ENCODE measurements around the gene CELF2.

Gene CELF2

GRCh38 chr10:11045995-11046775 lies 28.5 kb downstream of the CELF2 start:
- Histone ChIP-seq H3K9ac (ENCODE audit: low read depth, low read length) (no peak overlapping the region), H3K9me3 (ENCODE audit: insufficient read depth, low read depth, low read length) (no peaks in the 10 kb centered on the region), H3K36me3 (ENCODE audit: insufficient read depth, low read length) (no peaks in the 10 kb centered on the region), H3K27ac (ENCODE audit: low read depth, low read length) (no peak overlapping the region), H3K4me3 (ENCODE audit: low read length) (no peak overlapping the region), H3K4me1 (ENCODE audit: insufficient read depth, low read length) (peaks cover 14% of the 10 kb centered on the region; the same call in 1 of the 2 replicates), H3K27me3 (ENCODE audit: insufficient read depth, low read length) (no peaks in the 10 kb centered on the region)
- WGBS, result 91% methylated on average over 23 of the region's 23 CpGs

DNA sequence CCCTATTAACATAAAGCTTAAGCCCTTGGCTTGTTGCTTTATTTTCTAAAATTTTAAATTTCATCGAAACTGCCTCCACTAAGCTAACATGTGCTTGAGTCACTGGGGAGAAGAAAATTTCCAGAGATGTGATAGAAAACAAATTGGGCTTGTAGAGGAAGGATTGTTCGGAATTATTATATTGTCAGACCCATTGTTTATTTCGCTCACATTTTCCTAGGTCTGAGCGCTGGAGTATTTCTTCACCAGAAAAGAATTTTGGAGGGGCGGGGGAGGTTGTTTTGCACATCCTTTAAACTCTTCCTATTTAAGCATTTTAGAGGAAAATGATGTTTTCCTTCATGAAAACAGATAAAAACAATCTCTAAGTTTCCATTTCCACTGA lies 29.1 kb downstream of the CELF2 start:
- Histone ChIP-seq H3K9ac (ENCODE audit: low read depth, low read length) (no peak overlapping the region), H3K27me3 (ENCODE audit: insufficient read depth, low read length) (no peaks in the 10 kb centered on the region), H3K4me3 (ENCODE audit: low read length) (no peak overlapping the region), H3K36me3 (ENCODE audit: insufficient read depth, low read length) (no peaks in the 10 kb centered on the region), H3K9me3 (ENCODE audit: insufficient read depth, low read depth, low read length) (no peaks in the 10 kb centered on the region), H3K27ac (ENCODE audit: low read depth, low read length) (no peak overlapping the region), H3K4me1 (ENCODE audit: insufficient read depth, low read length) (peaks cover 14% of the 10 kb centered on the region; the same call in 1 of the 2 replicates)
- WGBS, result 100% methylated on average over 4 of the region's 5 CpGs

DNA sequence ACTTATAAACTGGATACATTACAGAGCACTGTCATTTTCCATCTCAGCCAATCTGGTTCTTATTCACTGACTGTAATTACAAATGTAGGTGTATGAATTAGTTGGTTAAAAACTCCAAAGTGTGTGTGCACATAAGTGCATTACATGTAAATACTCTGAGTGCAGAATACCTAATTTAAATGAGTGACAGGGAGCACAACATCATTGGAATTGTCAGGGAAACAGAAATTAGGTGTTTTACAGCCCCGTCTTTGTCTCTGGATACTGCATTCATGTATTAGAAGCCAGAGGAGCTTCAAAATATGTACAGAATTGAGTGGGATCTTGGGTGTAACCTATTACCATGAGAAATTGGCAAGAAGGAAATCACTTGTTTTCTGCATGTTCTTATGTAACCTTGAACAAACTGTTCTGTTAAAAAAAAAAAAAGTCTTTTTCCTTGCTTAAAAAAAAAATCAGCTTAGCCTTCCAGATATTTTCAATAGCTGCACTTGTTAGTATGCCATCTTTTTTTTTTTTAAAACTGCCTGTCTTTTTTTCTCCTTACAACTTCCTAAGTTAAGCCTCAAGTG lies 31.1 kb downstream of the CELF2 start:
- Histone ChIP-seq H3K27ac (ENCODE audit: low read depth, low read length) (no peak overlapping the region), H3K9me3 (ENCODE audit: insufficient read depth, low read depth, low read length) (no peaks in the 10 kb centered on the region), H3K27me3 (ENCODE audit: insufficient read depth, low read length) (no peaks in the 10 kb centered on the region), H3K36me3 (ENCODE audit: insufficient read depth, low read length) (no peaks in the 10 kb centered on the region), H3K4me3 (ENCODE audit: low read length) (no peak overlapping the region), H3K4me1 (ENCODE audit: insufficient read depth, low read length) (peaks cover 14% of the 10 kb centered on the region; the same call in 1 of the 2 replicates), H3K9ac (ENCODE audit: low read depth, low read length) (no peak overlapping the region)
- 100% methylated on average over 1 of the region's 1 CpG for WGBS

- Histone ChIP-seq H3K9ac (ENCODE audit: low read depth, low read length) (no peak overlapping the region), H3K4me1 (ENCODE audit: insufficient read depth, low read length) (peaks cover 14% of the 10 kb centered on the region; the same call in 1 of the 2 replicates), H3K4me3 (ENCODE audit: low read length) (no peak overlapping the region), H3K27me3 (ENCODE audit: insufficient read depth, low read length) (no peaks in the 10 kb centered on the region), H3K9me3 (ENCODE audit: insufficient read depth, low read depth, low read length) (no peaks in the 10 kb centered on the region), H3K36me3 (ENCODE audit: insufficient read depth, low read length) (no peaks in the 10 kb centered on the region), H3K27ac (ENCODE audit: low read depth, low read length) (no peak overlapping the region)
- 83% methylated on average over 5 of the region's 5 CpGs for WGBS
Observed at GRCh38 chr10:11049806-11050205, 32.1 kb downstream of the CELF2 start.

DNA sequence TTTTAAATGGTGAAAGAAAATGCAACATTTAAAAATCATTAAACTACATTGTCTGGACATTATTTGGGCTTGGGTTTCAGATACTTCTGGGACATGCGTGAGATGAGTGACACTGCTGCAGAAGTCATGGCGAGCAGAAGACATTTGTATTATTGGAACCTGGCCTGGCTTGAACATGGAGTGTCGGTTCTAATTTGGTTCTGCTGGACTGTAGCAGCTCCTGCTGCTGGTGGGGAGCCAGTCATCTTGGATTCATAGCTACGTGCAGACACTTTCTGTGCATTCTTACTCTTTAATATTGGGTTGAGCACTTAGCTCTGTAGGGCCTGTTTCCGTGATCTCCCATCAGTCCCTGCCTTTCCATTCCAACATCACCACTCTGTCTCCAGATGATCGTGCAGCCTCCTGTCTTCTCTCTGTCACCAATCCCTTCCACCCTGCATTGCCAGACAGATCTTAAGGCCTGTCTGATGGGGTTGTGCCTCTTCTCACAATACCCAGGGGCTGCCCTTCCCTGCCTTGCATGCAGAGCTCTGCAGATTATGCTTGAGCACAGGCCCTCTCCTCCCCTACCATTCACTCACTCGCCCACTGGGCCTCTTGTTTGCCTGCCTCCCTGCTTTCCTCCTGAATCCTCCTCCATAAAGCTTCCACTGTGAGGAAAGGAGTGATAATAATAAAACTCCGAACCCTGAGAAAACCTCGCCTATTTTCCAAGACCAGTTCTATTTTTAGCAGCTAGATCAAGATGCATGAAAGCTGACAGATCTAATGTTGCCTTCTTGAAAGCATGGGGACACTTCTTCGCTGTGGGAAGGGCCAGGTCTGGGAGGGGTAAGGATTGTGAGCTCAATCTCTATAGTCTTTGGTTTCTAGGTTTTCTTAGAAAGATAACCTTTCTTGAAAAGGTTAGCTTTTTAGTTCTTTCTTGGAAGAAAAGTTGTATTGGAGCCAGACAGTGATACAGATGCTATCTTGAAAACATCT lies 32.9 kb downstream of the CELF2 start:
- no peaks in the 10 kb centered on the region for H3K27me3 ChIP-seq (ENCODE audit: insufficient read depth, low read length)
- whole genome bisulfite sequencing, result 90% methylated on average over 10 of the region's 10 CpGs
- H3K27ac ChIP-seq (ENCODE audit: low read depth, low read length), result no peak overlapping the region
- no peaks in the 10 kb centered on the region for H3K36me3 ChIP-seq (ENCODE audit: insufficient read depth, low read length)
- no peaks in the 10 kb centered on the region for H3K9me3 ChIP-seq (ENCODE audit: insufficient read depth, low read depth, low read length)
- no peak overlapping the region for H3K9ac ChIP-seq (ENCODE audit: low read depth, low read length)
- no peak overlapping the region for H3K4me3 ChIP-seq (ENCODE audit: low read length)
- peaks cover 14% of the 10 kb centered on the region; the same call in 1 of the 2 replicates for H3K4me1 ChIP-seq (ENCODE audit: insufficient read depth, low read length)

GRCh38 chr10:11057018-11057417 lies 39.3 kb downstream of the CELF2 start:
- Histone ChIP-seq H3K9me3 (ENCODE audit: insufficient read depth, low read depth, low read length) (no peaks in the 10 kb centered on the region), H3K27me3 (ENCODE audit: insufficient read depth, low read length) (no peaks in the 10 kb centered on the region), H3K4me1 (ENCODE audit: insufficient read depth, low read length) (peaks cover 9% of the 10 kb centered on the region; the same call in 1 of the 2 replicates), H3K27ac (ENCODE audit: low read depth, low read length) (no peak overlapping the region), H3K36me3 (ENCODE audit: insufficient read depth, low read length) (no peaks in the 10 kb centered on the region), H3K9ac (ENCODE audit: low read depth, low read length) (no peak overlapping the region), H3K4me3 (ENCODE audit: low read length) (no peak overlapping the region)
- WGBS, result 90% methylated on average over 5 of the region's 6 CpGs

DNA sequence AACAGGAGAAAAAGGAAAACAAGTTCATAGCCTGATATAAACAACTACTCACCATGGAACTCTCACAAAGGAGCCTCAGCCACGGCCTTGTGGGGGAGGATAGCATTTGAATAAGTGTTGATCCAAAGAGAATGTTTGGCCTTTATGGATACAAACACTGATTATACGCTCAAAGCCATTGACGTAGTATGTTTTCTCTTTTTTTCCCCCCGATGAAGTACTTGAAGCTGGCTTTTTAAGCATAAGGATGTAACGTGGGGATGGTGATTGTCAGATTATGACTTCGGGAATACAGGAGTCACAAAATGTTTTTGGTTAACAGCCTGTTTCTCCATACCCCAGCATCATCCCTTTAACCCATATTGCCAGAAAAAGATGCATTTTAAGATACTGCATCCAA lies 39.8 kb downstream of the CELF2 start:
- Histone ChIP-seq H3K9me3 (ENCODE audit: insufficient read depth, low read depth, low read length) (no peaks in the 10 kb centered on the region), H3K9ac (ENCODE audit: low read depth, low read length) (no peak overlapping the region)
- 85% methylated on average over 6 of the region's 6 CpGs for WGBS

GRCh38 chr10:11057994-11058393 lies 40.3 kb downstream of the CELF2 start:
- Histone ChIP-seq H3K4me1 (ENCODE audit: insufficient read depth, low read length) (peaks cover 9% of the 10 kb centered on the region; the same call in 1 of the 2 replicates), H3K36me3 (ENCODE audit: insufficient read depth, low read length) (no peaks in the 10 kb centered on the region), H3K4me3 (ENCODE audit: low read length) (no peak overlapping the region)

More for the DNA sequence above, 39.8 kb downstream of the CELF2 start:
- no peaks in the 10 kb centered on the region for H3K36me3 ChIP-seq (ENCODE audit: insufficient read depth, low read length)
- peaks cover 9% of the 10 kb centered on the region; the same call in 1 of the 2 replicates for H3K4me1 ChIP-seq (ENCODE audit: insufficient read depth, low read length)
- no peaks in the 10 kb centered on the region for H3K27me3 ChIP-seq (ENCODE audit: insufficient read depth, low read length)
- no peak overlapping the region for H3K27ac ChIP-seq (ENCODE audit: low read depth, low read length)
- no peak overlapping the region for H3K4me3 ChIP-seq (ENCODE audit: low read length)

DNA sequence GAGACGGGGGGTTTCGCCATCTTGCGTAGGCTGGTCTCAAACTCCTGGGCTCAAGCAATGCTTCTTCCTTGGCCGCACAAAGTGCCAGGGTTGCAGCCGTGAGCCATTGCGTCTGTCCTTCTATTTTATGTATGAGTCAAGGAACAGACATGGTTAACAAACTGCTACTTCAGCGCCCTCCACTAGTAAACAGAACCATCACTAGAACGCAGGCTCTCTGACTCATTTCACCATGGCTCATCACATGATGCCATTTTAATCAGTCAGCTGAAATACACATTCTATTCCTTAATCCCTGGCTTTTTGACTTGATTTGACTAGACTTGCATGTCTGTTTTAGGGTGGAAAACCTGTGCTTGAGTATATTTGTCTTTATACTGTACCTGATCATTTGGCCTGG lies 41.3 kb downstream of the CELF2 start:
- Histone ChIP-seq H3K27me3 (ENCODE audit: insufficient read depth, low read length) (no peaks in the 10 kb centered on the region), H3K9me3 (ENCODE audit: insufficient read depth, low read depth, low read length) (no peaks in the 10 kb centered on the region), H3K4me1 (ENCODE audit: insufficient read depth, low read length) (peaks cover 9% of the 10 kb centered on the region; the same call in 1 of the 2 replicates), H3K27ac (ENCODE audit: low read depth, low read length) (no peak overlapping the region), H3K4me3 (ENCODE audit: low read length) (no peak overlapping the region), H3K9ac (ENCODE audit: low read depth, low read length) (no peak overlapping the region), H3K36me3 (ENCODE audit: insufficient read depth, low read length) (no peaks in the 10 kb centered on the region)
- 93% methylated on average over 8 of the region's 8 CpGs for WGBS

More at GRCh38 chr10:11057994-11058393, 40.3 kb downstream of the CELF2 start:
- no peak overlapping the region for H3K27ac ChIP-seq (ENCODE audit: low read depth, low read length)
- 98% methylated on average over 4 of the region's 4 CpGs for WGBS
- no peaks in the 10 kb centered on the region for H3K27me3 ChIP-seq (ENCODE audit: insufficient read depth, low read length)
- no peaks in the 10 kb centered on the region for H3K9me3 ChIP-seq (ENCODE audit: insufficient read depth, low read depth, low read length)
- H3K9ac ChIP-seq (ENCODE audit: low read depth, low read length), result no peak overlapping the region

DNA sequence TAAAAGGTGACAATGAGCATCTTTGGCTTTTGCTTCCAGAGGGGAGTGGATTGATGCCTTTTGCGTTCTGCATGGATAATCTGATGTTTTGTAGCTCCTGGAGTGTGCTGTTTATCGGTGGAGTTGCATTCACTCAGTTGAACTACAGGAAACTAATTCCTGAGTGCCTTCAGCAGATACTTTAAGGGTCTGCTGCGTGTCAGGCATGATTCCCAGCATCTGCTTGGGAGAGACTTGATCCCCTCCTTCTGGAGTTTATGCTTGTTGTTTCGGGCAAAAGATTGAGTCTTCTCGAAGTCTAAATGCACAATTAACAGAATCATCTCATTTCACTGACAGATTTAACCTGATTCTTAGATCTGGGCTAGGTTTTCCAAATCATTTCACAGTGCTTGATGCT lies 46.2 kb downstream of the CELF2 start:
- Histone ChIP-seq H3K9ac (ENCODE audit: low read depth, low read length) (no peak overlapping the region), H3K4me3 (ENCODE audit: low read length) (no peak overlapping the region), H3K4me1 (ENCODE audit: insufficient read depth, low read length) (no peaks in the 10 kb centered on the region; the same call in 1 of the 2 replicates), H3K36me3 (ENCODE audit: insufficient read depth, low read length) (no peaks in the 10 kb centered on the region), H3K27ac (ENCODE audit: low read depth, low read length) (no peak overlapping the region), H3K27me3 (ENCODE audit: insufficient read depth, low read length) (no peaks in the 10 kb centered on the region), H3K9me3 (ENCODE audit: insufficient read depth, low read depth, low read length) (no peaks in the 10 kb centered on the region)
- 95% methylated on average over 5 of the region's 5 CpGs for WGBS

Data from HUES64 (cell line).